Breast epithelium (tissue), 3 donors: ENCODE measurements around the gene GLIS1.

ENCODE experiments used
- CTCF ChIP-seq, 3 donors: fragments of 450-650 bp; IDR thresholded peaks; one replicate each; pipeline ENCODE4 v1.5.1; 2016 to 2017; ENCODE audit warnings: antibody characterized with exemption in 3 of 3, mild to moderate bottlenecking in 3 of 3, moderate library complexity in 3 of 3
- POLR2AphosphoS5 ChIP-seq, 3 donors: sonication (generic); formaldehyde crosslinking; IDR thresholded peaks; one replicate each; pipeline ENCODE4 v1.6.1; 2017; ENCODE audit warnings: antibody characterized with exemption in 3 of 3

- TF ChIP-seq CTCF (IDR thresholded peaks at IDR 0.05) (no peak), POLR2AphosphoS5 (IDR thresholded peaks at IDR 0.05) (no peak)
These were observed 21.7 kb downstream of the GLIS1 start for GRCh38 chr1:53717025-53717804.
